Measurements from ENCODE around the gene LSAMP.

The LSAMP gene

DNA sequence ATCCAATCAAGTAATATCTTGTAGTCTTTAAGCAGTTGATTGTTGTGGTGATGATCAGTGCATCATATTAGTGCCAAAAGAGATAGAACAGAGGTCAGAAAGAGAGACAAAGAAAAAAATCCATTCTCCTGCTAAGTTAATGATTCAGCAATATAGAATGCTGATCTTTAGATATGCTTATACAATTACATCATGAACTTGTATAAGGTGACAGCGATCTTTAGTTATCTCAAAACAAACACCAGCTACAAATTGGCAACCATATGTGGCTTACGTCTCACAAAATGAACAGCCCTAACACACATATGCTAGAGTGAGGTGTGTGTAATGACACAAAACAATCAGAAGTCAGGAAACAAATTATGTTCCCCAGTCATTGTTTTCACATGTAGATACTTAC, 12.5 kb downstream of the LSAMP start:
- TF ChIP-seq, protein P1, sequence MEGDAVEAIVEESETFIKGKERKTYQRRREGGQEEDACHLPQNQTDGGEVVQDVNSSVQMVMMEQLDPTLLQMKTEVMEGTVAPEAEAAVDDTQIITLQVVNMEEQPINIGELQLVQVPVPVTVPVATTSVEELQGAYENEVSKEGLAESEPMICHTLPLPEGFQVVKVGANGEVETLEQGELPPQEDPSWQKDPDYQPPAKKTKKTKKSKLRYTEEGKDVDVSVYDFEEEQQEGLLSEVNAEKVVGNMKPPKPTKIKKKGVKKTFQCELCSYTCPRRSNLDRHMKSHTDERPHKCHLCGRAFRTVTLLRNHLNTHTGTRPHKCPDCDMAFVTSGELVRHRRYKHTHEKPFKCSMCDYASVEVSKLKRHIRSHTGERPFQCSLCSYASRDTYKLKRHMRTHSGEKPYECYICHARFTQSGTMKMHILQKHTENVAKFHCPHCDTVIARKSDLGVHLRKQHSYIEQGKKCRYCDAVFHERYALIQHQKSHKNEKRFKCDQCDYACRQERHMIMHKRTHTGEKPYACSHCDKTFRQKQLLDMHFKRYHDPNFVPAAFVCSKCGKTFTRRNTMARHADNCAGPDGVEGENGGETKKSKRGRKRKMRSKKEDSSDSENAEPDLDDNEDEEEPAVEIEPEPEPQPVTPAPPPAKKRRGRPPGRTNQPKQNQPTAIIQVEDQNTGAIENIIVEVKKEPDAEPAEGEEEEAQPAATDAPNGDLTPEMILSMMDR (conservative IDR thresholded peaks at IDR 0.05; ENCODE audit: low read depth, low read length), result no peak
- no peak overlapping the region for H3K4me3 ChIP-seq (ENCODE audit: low read length)
- DNase-seq (ENCODE audit: low read depth), result no peak

DNA sequence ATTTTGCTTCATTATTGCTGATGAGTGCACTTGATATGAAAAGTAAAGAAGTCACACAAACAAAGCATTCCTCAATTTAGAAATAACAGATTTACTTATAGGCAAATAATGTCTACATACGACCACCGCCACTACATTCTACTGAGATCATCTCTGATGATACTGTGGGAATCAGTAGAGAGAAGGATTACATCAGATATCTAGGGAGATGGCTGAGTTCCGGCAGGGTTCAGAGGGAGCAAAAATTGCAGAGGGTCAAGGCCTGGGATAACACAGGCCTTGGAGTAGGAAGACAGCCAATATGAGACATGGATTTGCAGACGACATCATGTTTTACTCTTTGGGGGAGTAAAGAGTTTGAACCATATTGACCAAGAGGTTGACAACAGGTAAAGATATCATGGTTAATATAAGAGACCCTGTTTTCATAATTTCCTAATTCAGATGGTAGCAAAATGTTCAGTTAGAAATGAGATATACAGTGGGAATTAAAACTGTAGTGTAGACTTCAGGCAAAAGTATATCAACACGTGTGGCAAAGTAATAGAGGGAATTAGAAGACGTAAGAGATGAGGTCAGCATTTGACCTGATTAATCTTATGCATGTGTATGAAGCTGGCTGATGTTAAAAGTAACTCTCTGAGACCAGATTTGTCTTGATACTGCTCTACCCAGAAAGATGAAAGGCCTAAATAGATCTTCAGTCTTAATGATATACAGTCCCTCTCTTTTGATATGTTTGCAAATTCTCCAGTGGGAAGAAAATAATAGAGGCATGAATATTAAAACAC, 15.6 kb downstream of the LSAMP start:
- TF ChIP-seq, protein P1 (conservative IDR thresholded peaks at IDR 0.05; ENCODE audit: low read depth, low read length), result no peak
- no peak for DNase-seq (ENCODE audit: low read depth)
- H3K4me3 ChIP-seq (ENCODE audit: low read length), result no peak overlapping the region

- TF ChIP-seq, protein P1 (conservative IDR thresholded peaks at IDR 0.05; ENCODE audit: low read depth, low read length), result no peak
These were observed 19.3 kb downstream of the LSAMP start for GRCh38 chr3:116426036-116426435.

DNA sequence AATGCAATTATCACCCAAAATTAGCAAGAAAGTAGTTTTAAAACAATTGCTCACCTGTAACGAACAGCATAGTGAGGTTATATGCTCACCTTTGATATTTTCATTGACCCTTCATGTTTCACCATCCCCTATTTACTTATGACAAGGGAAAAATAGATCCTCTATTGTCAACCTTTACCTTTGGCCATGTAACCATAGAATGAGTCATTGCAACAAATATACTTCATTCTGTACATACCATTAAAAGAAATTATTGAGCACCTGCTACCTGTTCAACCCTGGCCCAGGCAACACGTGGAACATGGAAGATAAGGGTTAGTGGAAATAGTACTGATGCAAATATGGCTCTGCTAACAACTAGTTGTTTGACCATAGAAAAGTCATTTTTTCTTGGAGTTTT, 20.2 kb downstream of the LSAMP start:
- no peak for DNase-seq (ENCODE audit: low read depth)
- no peak overlapping the region for H3K4me3 ChIP-seq (ENCODE audit: low read length)
- TF ChIP-seq, protein P1 (conservative IDR thresholded peaks at IDR 0.05; ENCODE audit: low read depth, low read length), result no peak

More at GRCh38 chr3:116426036-116426435, 19.3 kb downstream of the LSAMP start:
- no peak overlapping the region for H3K4me3 ChIP-seq (ENCODE audit: low read length)
- no peak for DNase-seq (ENCODE audit: low read depth)

DNA sequence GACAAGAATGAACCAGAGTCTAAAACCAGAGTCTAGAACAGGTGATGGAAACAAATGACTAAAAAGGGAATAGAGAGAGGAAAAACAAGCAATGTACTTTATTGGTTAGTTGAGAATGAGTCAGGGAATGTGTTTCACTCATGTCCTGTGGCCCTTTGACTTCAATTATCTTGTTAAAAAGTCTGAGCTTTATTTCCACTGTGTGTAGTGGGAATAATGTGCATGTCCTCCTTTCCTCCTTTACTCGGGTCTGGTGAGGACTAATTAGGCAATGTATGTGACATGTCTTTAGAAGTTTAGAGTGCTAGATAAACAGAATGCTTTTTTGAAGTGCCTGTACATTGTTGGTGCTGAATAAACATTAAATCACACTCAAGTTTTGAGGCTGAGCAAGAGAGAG, 21.3 kb downstream of the LSAMP start:
- no peak for DNase-seq (ENCODE audit: low read depth)
- no peak overlapping the region for H3K4me3 ChIP-seq (ENCODE audit: low read length)
- TF ChIP-seq, protein P1 (conservative IDR thresholded peaks at IDR 0.05; ENCODE audit: low read depth, low read length), result no peak

DNA sequence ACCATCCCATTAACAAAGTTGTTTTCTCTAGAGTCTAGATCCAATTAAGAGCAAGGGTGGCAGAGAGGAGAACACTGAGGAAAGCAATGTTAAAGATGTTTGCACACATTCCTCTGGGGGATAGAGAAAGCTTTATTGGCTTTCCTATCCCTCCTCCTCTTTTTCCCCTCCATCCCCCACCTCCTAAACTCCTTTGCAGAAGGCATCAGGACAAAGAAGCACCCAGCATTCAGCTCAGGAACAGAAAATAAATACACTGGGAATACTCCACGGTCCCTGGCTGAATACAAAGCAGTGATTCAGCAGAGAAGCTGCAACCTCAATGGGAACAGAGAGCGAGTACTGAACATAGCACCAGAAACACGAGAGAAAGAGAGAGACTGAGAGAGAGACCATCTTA, 21.9 kb downstream of the LSAMP start:
- no peak for DNase-seq (ENCODE audit: low read depth)
- TF ChIP-seq, protein P1 (conservative IDR thresholded peaks at IDR 0.05; ENCODE audit: low read depth, low read length), result no peak
- no peak overlapping the region for H3K4me3 ChIP-seq (ENCODE audit: low read length)

- TF ChIP-seq, protein P1 (conservative IDR thresholded peaks at IDR 0.05; ENCODE audit: low read depth, low read length), result no peak
- DNase-seq (ENCODE audit: low read depth), result no peak
- no peak overlapping the region for H3K4me3 ChIP-seq (ENCODE audit: low read length)
These were observed 28.1 kb downstream of the LSAMP start for GRCh38 chr3:116417151-116417550.

All from retinal pigment epithelial cell (primary cell).